ENCODE results near the gene BHLHE40.
A peak's percentile ranks its signal among the peaks of the same experiment; 100 is the strongest.

DNA sequence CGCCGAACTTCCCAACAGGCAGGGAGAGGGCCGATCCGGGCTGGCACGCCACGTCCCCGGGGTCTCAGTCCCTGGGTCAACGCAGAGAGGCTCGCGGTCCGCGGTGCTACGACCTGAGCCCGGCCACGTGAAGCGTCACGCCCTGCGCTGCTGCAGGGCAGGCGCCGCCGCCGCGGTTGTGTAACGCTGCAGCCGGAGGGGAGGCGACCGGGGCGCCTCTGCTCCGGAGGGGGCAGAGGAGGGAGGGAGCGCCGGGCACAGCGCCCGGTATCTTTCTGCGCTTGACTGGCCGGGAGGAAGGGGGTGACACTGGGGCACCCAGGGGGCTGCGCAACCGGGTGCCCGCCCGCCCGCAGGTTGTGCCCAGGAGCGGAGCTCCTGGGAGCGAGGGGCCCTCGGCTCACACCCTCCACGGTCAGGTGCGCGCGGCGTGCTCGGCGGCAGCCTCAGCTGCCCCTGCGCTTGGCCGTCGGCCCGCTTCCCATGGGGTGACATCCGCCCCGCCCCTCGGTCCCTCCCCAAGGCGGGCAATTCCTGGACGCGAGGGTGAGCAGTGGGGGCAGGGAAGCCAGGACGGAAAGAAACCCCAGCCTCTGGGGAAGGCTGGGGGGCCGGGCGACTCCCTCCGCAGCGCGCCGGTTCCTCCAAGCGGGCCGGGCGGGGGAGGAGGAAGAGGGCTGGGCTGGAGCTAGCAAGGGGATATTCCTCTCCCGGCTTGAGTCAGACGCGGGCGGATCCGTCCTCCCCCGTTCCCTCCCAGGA is 852 bp upstream of the BHLHE40 start:
- TF ChIP-seq EP300 (IDR thresholded peaks at IDR 0.05) (peak; percentile 72), POLR2AphosphoS5 (IDR thresholded peaks at IDR 0.05) (peak; percentile 76 to 85 (median 83))
- TF ChIP-seq, protein P1, sequence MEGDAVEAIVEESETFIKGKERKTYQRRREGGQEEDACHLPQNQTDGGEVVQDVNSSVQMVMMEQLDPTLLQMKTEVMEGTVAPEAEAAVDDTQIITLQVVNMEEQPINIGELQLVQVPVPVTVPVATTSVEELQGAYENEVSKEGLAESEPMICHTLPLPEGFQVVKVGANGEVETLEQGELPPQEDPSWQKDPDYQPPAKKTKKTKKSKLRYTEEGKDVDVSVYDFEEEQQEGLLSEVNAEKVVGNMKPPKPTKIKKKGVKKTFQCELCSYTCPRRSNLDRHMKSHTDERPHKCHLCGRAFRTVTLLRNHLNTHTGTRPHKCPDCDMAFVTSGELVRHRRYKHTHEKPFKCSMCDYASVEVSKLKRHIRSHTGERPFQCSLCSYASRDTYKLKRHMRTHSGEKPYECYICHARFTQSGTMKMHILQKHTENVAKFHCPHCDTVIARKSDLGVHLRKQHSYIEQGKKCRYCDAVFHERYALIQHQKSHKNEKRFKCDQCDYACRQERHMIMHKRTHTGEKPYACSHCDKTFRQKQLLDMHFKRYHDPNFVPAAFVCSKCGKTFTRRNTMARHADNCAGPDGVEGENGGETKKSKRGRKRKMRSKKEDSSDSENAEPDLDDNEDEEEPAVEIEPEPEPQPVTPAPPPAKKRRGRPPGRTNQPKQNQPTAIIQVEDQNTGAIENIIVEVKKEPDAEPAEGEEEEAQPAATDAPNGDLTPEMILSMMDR (IDR thresholded peaks at IDR 0.05): no peak
